Measurements from ENCODE around the gene ACOX3.
"Not testable (repeated sequence)": the region's sequence is repeated elsewhere in the genome, so short reads cannot be mapped to it uniquely, and the experiment has no call there.

Gene ACOX3

DNA sequence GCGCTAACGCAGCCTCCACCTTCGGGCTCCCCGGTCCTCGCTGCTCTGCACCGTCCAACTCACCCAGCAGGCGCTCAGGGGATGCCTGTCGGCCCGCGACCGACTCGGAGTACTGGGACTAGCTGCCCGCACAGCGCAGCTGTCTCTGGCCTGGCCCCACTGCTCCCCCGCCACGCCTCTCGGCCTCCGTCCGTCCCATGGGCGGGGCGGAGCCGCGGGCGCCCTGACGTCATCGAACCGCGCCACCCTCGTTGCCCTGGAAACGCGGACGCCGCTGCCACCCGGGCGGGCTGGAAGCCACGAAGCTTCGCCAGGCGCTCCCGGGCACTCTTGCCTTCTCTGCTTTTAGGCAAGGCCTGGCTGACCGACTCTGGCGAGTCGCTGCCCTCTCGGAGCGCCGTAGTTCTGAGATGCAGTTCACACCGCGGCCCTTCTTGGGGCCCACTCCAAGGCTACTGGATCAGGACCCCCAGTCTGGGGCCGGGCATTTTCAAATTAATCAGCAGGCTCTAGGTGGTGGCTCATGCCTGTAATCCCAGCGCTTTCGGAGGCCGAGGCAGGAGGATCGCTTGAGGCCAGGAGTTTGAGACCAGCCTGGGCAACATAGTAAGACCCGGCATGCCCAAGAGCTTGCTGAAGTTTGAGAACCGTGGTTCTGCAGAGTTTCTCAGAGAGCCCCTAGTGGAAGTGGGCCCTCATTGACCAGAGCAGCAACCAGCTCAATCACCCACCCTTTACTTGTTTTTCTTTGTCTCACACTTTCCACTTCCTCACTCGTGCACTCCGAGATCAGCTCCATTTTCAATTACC, 12.0 kb downstream of the ACOX3 start:
- DNase-seq, result peak; percentile 91

DNA sequence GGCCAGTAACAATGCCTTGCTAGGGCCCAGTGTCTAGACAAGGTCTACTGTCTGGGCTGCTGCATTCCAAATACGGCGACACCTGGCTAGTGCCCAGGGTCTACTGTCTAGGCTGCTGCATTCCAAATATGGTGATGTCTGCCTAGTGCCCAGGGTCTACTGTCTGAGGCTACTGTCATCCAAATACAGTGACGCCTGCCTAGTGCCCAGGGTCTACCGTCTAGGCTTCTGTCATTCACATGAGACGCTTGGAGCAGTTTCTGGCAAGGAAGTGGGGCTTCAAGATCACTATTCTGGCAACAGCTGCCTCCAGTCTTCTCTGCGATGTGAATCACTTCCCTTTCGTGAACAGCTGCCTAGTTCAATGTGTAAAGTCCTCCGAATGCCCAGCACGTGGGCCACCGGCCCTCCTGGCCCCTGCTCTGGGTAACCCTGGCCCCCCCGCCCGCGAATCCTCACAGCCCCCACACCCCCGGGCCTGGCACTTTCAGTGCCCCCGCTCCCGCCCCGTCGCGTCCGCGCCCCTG, 12.7 kb downstream of the ACOX3 start:
- DNase-seq, result no peak

DNA sequence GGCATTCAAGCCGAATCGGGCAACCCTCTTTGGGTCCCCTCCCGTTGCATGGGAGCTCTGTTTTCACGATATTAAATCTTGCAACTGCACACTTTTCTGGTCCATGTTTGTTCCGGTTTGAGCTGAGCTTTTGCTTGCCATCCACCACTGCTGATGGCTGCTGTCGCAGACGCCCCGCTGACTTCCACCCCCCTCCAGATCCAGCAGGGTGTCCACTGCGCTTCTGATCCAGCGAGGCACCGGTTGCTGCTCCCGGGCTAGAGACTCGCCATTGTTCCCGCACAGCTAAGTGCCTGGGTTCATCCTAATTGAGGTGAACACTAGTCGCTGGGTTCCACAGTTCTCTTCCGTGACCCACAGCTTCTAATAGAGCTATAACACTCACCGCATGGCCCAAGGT, 13.3 kb downstream of the ACOX3 start:
- no peak for DNase-seq

DNA sequence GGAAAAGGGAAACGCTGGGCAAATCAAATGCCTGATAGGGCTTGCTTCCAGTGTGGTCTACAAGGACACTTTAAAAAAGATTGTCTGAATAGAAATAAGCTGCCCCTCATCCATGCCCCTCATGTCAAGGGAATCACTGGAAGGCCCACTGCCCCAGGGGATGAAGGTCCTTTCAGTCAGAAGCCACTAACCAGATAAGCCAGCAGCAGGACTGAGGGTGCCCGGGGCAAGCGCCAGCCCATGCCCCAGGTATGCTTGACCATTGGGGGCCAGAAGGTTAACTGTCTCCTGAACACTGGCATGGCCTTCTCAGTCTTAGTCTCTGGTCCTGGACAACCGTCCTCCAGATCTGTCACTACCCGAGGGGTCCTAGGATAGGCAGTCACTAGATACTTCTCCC, 17.7 kb downstream of the ACOX3 start:
- no peak for DNase-seq

DNA sequence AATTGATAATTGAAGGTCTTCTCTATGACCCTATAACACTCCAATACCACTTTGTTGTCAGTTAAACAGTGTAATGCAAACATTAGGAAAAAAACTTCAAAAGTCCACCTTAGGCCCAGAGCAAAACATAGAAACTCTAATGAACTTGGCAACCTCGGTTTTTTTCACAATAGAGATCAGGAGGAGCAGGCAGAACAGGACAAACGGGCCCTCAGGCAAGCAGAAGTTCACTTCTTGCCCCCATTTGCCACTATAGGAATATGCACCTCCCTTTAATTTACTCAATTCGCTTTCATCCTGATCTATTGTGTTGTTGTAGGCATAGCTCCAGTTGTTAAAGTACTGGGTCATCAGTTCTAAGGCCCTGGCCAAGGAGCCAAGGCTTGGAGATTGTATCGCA, 18.2 kb downstream of the ACOX3 start:
- DNase-seq, result no peak

DNA sequence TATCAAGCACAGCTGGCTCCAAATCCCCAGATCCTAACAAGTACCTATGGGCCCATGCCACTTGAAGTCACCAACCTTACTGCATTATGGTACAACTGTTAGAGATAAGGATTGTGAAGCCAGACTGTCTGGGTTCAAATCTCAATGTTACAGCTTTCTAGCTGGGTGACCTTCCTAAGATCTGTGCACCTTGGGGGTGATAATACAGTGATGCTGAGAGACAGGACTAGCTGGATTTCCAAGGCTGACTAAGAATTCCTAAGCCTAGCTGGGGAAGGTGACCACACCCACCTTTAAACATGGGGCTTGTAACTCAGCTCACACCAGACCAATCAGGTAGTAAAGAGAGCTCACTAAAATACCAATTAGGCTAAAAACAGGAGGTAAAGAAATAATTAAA, 20.4 kb downstream of the ACOX3 start:
- not testable (repeated sequence) for DNase-seq

DNA sequence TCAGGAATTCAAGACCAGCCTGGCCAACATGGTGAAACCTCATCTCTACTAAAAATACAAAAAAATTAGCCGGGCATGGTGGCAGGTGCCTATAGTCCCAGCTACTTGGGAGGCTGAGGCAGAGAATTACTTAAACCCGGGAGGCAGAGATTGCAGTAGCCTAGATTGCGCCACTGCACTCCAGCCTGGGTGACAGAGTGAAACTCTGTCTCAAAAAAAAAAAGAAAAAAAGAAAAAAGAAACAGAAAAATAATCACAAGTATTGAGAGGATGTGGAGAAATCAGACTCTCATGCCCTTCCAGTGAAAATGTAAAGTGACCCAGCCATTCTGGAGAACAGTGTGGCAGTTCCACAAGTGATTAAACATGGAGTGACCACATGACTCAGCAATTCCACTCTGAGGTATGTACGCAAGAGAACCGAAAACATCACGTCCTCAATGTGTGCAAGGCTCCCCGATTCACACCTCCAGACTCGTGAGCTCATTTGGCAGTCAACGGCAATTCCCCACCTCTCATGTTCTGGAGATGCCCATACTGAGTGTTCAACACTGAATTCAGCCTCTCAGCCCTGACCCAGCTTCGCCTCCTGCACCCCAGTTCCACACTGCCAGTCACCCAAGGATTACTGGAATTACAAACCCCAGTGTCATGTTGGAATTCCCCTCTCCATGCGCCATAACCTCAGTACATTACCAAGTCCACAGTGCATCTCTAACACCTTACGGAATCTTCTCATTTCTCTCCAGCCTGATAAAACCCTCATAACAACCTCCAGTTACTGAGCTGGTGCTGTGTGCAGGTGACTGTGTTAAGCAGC, 21.1 kb downstream of the ACOX3 start:
- peak; percentile 30 for DNase-seq

DNA sequence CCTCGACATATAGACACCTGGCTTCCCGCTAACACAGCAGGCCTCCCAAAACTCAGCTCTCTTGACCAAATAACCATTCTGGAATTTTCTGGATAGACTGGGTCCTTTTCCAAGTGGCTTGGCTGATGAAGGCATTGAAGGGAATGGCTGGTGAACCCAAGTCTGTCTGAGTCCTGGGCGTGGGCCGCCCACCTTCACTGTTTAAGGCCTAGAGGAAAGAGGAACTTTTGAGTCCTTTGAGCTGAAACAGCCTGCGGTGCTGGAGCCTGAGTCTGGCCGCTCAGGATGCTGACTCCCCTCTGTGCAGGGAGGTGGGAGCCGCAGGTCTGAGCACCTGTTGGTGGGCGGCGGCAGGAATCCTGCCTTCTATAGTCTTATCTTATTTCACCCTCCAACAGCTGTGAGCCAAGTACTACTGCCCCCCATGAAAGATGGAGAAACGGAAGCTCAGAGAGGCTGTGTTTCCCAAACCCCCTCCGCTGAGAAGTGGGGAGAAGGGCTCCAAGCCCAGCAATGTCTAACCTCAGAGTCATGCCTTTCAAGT, 23.4 kb downstream of the ACOX3 start:
- no peak for DNase-seq

DNA sequence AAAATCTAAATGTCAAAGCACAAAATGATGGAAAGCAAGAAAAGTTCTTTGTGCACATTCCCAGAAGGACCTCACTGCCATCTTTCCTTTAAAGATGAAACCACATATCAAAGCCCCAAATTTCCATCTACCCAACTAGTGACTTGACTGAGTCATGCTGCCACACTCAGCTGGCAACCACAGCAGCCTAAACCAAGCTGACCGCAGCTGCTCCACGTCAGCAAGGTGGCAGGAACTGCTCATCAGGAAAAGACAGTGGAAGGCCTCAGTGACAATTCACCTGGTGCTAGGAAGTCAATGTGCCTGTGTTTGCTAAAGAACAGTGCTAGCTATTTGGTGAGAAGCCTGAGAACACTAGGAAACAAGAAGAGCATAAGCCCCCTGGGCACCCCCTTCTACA, 26.1 kb downstream of the ACOX3 start:
- DNase-seq, result peak; percentile 17

DNA sequence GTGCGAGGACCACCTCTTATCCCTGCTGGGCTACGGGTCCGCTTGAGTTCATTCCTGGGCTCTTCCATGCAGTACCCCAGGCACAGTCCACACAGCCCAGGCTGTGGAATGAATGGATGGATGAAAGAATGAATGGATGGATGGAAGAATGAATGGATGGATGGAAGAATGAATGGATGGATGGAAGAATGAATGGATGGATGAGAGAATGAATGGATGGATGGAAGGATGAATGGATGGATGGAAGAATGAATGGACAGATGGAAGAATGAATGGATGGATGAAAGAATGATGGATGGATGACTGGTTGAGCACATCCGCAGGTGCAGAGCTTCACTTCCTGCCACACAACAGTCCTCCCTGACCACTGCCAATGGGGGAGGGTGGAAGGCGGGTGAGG, 28.2 kb downstream of the ACOX3 start:
- no peak for DNase-seq

DNA sequence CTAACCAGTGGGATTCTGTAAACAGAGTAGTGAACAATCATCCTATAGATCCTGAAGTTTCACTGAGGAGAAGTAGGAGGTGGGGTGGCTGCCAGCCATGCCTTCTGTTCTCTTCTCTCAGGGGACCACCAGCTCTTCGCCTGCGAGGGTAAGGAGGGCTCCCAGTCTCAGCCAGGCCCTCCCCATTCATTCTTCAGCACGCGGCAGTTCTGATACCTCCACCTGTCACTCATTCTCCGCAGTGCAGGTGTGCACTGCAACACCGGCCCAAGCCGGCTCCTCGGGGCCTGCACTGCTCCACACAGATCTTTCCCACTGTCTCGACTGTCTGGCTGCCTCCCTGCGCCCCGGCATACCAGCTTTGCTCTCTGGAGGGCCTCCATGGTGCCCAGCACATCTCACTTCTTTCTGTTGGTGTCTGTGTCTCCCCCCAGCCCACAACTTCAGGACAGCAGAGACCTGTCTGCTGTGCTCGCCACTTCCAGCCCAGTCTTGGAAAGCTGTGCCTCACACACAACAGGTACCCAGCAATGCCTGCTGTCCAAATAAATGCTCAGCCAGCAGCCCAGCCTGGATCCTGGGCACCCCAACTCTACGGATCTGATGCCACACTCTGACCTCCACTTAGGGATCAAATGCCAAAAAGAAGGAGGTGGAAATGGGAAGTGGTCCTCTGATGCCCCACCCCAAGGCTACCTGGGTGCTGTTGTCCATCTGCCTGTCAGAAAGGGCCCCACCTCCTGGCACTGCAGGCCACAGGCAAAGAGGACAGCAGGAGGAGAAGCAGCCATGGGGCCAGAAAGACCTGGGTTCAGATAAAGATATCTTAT, 29.0 kb downstream of the ACOX3 start:
- no peak for DNase-seq

DNA sequence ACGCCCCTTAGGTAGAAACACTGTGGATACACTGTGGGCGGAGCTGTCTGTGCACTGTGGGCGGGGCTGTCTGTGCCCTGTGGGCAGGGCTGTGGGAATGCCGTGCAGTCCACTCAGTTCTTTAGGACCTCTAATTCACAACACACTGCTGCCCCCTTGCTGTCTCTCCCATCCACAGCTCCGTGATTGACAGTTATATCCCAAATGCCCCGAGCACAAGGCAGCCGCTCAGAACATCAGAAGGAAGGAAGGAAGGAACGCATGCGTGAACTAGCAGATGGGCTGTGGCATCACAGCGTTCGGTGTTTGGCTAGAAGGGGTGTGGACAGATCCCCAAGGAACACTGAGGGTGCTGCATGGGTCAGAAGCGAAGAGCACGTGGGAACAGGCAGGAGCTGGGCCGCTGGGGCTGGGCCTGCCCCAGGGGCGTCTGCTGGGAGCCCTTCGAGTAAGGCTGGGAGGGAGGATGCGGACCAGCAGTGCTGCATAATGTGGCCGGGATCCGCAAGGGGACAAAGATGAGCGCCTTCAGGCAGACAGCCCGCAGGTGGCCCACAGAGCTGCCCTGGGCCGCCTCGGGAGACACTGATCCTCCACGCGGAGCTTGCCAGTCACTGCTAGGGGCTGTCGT, 29.8 kb downstream of the ACOX3 start:
- no peak for DNase-seq

DNA sequence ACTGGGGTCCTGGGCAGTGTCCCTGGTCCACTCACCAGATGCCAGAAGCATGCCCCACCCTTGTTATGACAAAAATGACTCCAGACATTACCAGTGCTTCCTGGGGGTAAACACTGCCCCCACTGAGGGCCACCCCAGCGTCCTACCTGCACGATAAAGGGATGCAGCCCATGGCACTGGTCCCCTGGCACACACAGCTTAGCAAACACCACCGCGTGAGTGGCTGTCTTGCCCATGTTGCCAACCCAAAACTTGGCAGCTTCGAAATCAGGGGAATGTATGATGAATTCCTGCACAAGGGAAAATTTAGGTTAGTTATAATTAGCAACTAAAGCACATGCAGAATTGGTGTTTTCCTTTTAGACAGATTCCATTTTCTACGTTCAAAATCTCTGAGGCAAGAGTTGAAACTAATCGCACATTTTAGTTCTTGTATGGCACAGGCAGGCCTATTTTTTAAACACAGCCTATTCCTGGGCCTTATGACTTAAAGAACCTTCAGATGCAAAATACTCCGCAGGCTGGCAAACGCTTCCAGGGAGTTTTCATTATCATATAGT, 30.4 kb downstream of the ACOX3 start:
- DNase-seq, result no peak

DNA sequence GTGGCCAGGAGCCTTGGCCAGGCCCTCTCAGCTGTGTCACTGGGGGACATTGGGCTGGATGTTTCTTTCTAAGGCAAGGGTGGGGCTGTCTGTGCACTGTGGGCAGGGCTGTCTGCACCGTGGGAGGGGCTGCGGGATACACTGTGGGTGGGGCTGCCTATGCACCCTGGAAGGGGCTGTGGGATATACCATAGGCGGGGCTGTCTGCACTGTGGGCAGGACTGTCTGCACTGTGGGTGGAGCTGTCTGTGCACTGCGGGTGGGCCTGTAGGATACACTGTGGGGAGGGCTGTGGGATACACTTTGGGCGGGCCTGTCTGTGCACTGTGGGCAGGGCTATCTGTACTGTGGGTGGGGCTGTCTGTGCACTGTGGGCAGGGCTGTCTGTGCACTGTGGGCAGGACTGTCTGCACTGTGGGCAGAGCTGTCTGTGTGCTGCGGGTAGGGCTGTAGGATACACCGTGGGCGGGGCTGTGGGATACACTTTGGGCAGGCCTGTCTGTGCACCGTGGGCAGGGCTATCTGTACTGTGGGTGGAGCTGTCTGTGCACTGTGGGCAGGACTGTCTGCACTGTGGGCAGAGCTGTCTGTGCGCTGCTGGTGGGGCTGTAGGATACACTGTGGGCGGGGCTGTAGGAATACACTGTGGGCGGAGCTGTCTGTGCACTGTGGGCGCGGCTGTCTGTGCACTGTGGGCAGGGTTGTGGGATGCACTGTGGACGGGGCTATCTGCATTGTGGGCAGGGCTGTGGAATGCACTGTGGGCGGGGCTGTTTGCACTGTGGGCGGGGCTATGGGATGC, 31.1 kb downstream of the ACOX3 start:
- DNase-seq, result no peak

DNA sequence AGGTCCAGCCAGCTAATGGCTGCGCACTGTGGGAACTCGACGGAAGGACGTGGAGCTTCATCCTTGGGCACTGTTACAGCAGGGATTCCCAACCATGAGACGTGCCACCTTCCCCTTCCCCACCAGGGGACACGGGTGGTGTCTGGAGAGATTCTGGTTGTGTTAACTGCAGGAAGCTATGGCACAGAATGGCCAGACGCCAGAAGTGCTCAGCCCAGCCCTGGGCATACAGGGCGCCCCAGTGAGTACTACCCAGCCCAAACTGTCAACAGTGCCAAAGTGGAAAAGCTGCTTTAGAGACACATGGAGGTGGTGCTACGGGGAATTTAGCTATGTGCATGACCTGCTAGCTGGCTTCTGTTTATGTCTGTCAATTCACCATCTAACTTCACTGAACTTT, 32.8 kb downstream of the ACOX3 start:
- DNase-seq, result no peak

DNA sequence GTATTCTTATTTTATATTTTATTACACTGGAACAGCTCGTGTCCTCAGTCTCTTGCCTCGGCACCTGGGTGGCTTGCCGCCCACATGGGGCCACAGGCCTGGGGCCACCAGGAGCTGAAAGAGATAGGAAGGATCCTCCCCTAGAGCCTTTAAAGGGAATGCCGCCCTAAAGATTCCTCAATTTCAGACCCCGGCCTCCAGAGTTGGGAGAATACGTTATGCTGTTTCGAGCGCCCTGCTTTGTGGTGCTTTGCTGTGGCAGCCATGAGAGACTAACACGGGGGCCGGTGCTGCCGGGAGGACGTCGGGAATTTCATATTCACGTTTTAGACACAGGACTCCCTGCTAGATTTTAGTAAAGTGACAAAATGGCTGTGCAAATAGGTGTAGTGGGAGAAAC, 33.2 kb downstream of the ACOX3 start:
- DNase-seq, result no peak

DNA sequence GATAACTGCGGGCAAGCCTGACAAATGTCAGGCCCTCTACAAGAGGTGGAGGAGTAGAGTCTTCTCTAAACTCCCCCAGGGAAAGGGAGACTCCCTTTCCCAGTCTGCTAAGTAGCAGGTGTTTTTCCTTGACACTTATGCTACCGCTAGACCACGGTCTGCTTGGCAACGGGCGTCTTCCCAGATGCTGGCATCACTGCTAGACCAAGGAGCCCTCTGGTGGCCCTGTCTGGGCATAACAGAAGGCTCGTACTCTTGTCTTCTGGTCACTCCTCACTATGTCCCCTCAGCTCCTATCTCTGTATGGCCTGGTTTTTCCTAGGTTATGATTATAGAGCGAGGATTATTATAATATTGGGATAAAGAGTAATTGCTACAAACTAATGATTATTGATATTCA, 33.6 kb downstream of the ACOX3 start:
- DNase-seq, result not testable (repeated sequence)

DNA sequence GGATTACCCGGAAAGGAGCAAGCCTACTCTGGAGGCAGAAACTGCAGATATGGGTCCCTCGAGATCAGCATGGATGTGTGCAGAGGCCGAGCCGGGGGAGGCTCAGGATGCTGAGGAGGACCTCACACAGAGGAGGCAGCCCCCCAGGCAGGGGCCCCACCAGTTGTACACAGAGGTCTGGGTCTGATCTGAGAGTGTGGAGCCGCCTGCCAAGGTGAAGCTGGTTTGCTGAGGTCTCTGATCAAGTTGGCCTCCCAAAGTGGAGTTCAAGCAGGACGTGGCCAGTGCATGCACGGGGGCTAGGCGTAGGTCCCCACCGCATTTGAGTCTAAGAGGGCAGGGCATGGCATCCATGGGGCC, 35.0 kb downstream of the ACOX3 start:
- DNase-seq, result no peak

DNA sequence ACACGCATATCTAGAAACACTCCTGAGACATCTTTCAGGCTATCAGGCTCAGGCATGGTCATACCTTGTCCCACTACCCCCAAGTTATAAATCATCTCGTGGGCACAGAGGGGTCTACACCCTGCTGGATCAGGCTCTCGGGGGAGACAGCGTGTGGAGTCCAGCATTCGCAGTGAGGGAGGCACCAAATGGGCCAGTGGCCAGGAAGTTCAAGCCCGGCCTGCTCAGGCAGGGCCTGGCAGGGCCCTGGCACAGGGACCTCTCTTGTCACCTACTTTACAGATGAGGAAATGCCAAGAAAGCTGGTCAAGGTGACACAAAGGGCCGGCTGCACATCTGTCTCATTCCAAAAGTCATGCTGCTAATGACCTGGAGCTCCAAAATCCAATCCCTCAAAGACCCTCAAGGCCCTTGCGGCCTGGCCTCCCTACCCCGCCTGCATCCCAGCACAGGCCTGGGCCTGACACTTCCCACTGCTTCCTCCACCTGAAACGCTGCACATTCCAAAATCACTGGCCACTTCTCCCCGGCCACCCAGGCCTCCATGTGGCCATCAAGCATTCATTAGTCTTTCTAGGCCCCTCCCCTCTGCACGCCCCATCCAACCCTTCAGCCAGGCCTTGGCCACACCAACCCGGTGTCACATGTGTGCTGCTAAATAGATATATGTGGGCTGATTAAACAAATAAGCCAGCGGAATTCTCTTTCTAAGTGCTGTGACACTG, 35.6 kb downstream of the ACOX3 start:
- no peak for DNase-seq

DNA sequence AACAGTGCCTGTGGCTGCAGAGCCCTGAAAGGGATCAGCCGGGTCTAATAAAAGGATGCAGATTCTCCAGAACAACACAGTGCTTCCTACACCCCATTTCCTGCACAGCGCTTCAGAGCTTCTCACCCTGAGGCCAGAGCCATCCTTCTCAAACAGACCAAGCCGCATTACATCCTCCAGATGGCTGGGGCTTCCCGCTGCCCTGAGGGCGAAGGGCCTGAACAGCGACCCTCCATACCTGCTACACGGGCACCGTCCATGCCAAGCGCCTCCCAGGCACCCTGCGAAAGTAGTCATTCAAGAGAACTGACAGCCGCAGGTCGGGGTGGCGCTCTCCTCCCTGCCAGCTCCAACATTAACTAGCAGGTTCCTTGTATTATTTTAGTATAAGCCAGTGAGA, 36.5 kb downstream of the ACOX3 start:
- DNase-seq, result no peak
